B cell (primary cell): ENCODE data around the gene EIF2B2. TPM values are rescaled to one million over a fixed set of nuclear protein-coding genes. Genes with fewer than 3 reads are reported as not detected.

Experiments
- ATAC-seq: fragments of 200-7000 bp; cut with Tn5 transposase; one replicate; pipeline ENCODE4 v1.10.0; 2021; ENCODE audit warnings: low read depth, mild to moderate bottlenecking, moderate number of reproducible peaks, moderate library complexity
- CTCF ChIA-PET: fragments of 350-600 bp; sonication (Branson Sonifier 250); formaldehyde crosslinking; loops from one replicate; lab custom pipeline; 2021; ENCODE audit warnings: antibody characterized with exemption, inconsistent platforms; lab: Charles Lee
- POLR2A ChIA-PET: fragments of 350-600 bp; sonication (Branson Sonifier 250); formaldehyde crosslinking; loops from one replicate; lab custom pipeline; 2021; ENCODE audit warnings: antibody characterized with exemption; lab: Charles Lee
- DNase-seq: peaks from one replicate; pipeline ENCODE4 v3.0.0; 2013
- H2AFZ ChIP-seq: 2 replicates; pipeline ENCODE4 v1.6.1; 2012; ENCODE audit warnings: mild to moderate bottlenecking, low read depth, low read length; ENCODE audit not compliant: insufficient read depth, poor library complexity, severe bottlenecking
- H3K27ac ChIP-seq, 2 donors: 1 replicate in 1 of 2; 2 replicates in 1 of 2; pipeline ENCODE4 v1.5.1; 2012 to 2013; ENCODE audit warnings: low read length in 2 of 2, mild to moderate bottlenecking in 2 of 2, moderate library complexity in 1 of 2
- H3K27me3 ChIP-seq, 4 experiments: fragments of 200-600 bp in 1 of 4; sonication (generic) in 1 of 4; replicated peaks in 1 of 4; 1 replicate in 2 of 4; 2 replicates in 2 of 4; pipeline versions ENCODE4 v1.6.1 to v1.7.0; 2013 to 2016; ENCODE audit warnings: low read length in 3 of 4, mild to moderate bottlenecking in 2 of 4, mixed read lengths in 1 of 4, moderate library complexity in 1 of 4; ENCODE audit not compliant: insufficient read depth in 4 of 4, control insufficient read depth in 3 of 4; ENCODE audit errors: control extremely low read depth in 1 of 4
- H3K36me3 ChIP-seq, 2 experiments: replicated peaks in 1 of 2; 1 replicate in 1 of 2; 2 replicates in 1 of 2; pipeline versions ENCODE4 v1.6.1 to v1.7.1; 2013; ENCODE audit warnings: low read length in 1 of 2; ENCODE audit not compliant: insufficient read depth in 2 of 2, control insufficient read depth in 1 of 2; ENCODE audit errors: control extremely low read depth in 1 of 2, extremely low read depth in 1 of 2
- H3K4me1 ChIP-seq, 2 donors: fragments of 200-600 bp in 1 of 2; sonication (generic) in 1 of 2; 1 replicate in 1 of 2; 2 replicates in 1 of 2; pipeline versions ENCODE4 v1.5.1 to v1.6.1; 2013 to 2017; ENCODE audit warnings: low read length in 2 of 2; ENCODE audit not compliant: control insufficient read depth in 2 of 2, insufficient read depth in 2 of 2
- H3K4me2 ChIP-seq: replicated peaks from 2 replicates; pipeline ENCODE3; 2012; ENCODE audit warnings: mild to moderate bottlenecking, low read depth, low read length; ENCODE audit not compliant: poor library complexity, severe bottlenecking
- H3K4me3 ChIP-seq, 5 experiments: fragments of 200-600 bp in 1 of 5; sonication (generic) in 1 of 5; 1 replicate in 3 of 5; 2 replicates in 2 of 5; pipeline versions ENCODE4 v1.5.1 to v1.7.0; 2011 to 2016; ENCODE audit warnings: low read length in 4 of 5, mild to moderate bottlenecking in 4 of 5, low read depth in 2 of 5, control low read depth in 1 of 5, moderate library complexity in 1 of 5; ENCODE audit not compliant: insufficient read depth in 1 of 5; ENCODE audit errors: control extremely low read depth in 1 of 5, extremely low read depth in 1 of 5
- H3K79me2 ChIP-seq: fragments of 200-600 bp; sonication (generic); one replicate; pipeline ENCODE4 v1.6.0; 2016; ENCODE audit warnings: low read length; ENCODE audit not compliant: control insufficient read depth, insufficient read depth
- H3K9ac ChIP-seq: fragments of 200-600 bp; sonication (generic); 2 replicates; pipeline ENCODE4 v1.6.1; 2017; ENCODE audit warnings: mild to moderate bottlenecking, low read length, moderate library complexity
- H3K9me3 ChIP-seq, 3 donors: one replicate each; pipeline versions ENCODE4 v1.6.1 to v1.7.1; 2013; ENCODE audit warnings: low read length in 2 of 3; ENCODE audit not compliant: control insufficient read depth in 2 of 3, insufficient read depth in 1 of 3; ENCODE audit errors: control extremely low read depth in 1 of 3
- H4K20me1 ChIP-seq: 2 replicates; pipeline ENCODE4 v1.6.0; 2012; ENCODE audit warnings: mild to moderate bottlenecking, low read length; ENCODE audit not compliant: insufficient read depth, control insufficient read depth, poor library complexity, severe bottlenecking
- H3K27ac Mint-ChIP-seq: one replicate; pipeline ENCODE4 v1.8.0; 2021; ENCODE audit warnings: mixed read lengths
- H3K27me3 Mint-ChIP-seq: one replicate; pipeline ENCODE4 v1.8.0; 2021; ENCODE audit warnings: mixed read lengths
- H3K4me1 Mint-ChIP-seq: one replicate; pipeline ENCODE4 v1.8.0; 2021; ENCODE audit warnings: mixed read lengths
- H3K4me3 Mint-ChIP-seq: one replicate; pipeline ENCODE4 v1.8.0; 2021; ENCODE audit warnings: mixed read lengths
- H3K9me3 Mint-ChIP-seq: one replicate; pipeline ENCODE4 v1.8.0; 2022; ENCODE audit warnings: mixed read lengths; ENCODE audit not compliant: insufficient read depth
- CTCF ChIP-seq: fragments of 200-600 bp; IDR thresholded peaks from one replicate; pipeline ENCODE4 v1.8.0; 2022; ENCODE audit warnings: antibody characterized with exemption, mild to moderate bottlenecking
- EZH2 ChIP-seq: IDR thresholded peaks from 2 replicates; pipeline ENCODE4 v1.6.1; 2012; ENCODE audit warnings: borderline replicate concordance, low read depth, mild to moderate bottlenecking, moderate library complexity, low read length; ENCODE audit not compliant: insufficient read depth, poor library complexity, severe bottlenecking
- WGBS: methylation state at CpG from one replicate; pipeline ENCODE4 v1.1.5; 2013; ENCODE audit warnings: missing lambda C conversion rate; ENCODE audit not compliant: insufficient coverage; 5-methylcytosine and 5-hydroxymethylcytosine counted together
- intact Hi-C: fragments of 100-400 bp; cut with micrococcal nuclease; formaldehyde crosslinking; loops from one replicate; pipeline ENCODE4 v1.10.0; 2022
- polyA plus RNA-seq: library from polyadenylated mRNA; depleted of rRNA; stranded (reverse); fragments of >200 nt; gene quantifications from 2 replicates; pipeline ENCODE4 v1.2.3, GENCODE V29; 2012
- total RNA-seq, 2 donors: library from RNA; stranded (reverse); fragments of 120-200 nt in 1 of 2; gene quantifications; 1 replicate in 1 of 2; 2 replicates in 1 of 2; pipeline versions ENCODE4 v1.2.3 to v1.2.4, GENCODE V29; 2013 to 2022

Gene EIF2B2
- total and polyA plus RNA-seq, 2 donors (not counting 1 experiment from before 2014, with no cell fraction given), result 25.5 to 27.6 TPM

- Histone ChIP-seq H3K4me2 (no peak overlapping the region), H3K4me3 (no peak overlapping the region), H3K36me3 (peaks cover 6 to 57% of the 10 kb centered on the region in 2 experiments), H3K27me3 (no peaks in the 10 kb centered on the region), H3K27ac (no peak overlapping the region), H4K20me1 (no peaks in the 10 kb centered on the region), H3K4me1 (no peaks in the 10 kb centered on the region), H3K79me2 (no peaks in the 10 kb centered on the region), H2AFZ (no peak overlapping the region), H3K9me3 (no peaks in the 10 kb centered on the region), H3K9ac (no peak overlapping the region)
- ChIA-PET POLR2A (no interaction called here), CTCF (interaction anchor here (1.6 kb wide), 1 partner anchor 10 kb away, joined by 4 read pairs; no protein-coding TSS in a partner anchor)
- DNase-seq (no peak), ATAC-seq (no peak)
- Mint-ChIP-seq H3K9me3 (no peaks in the 10 kb centered on the region), H3K27me3 (no peaks in the 10 kb centered on the region), H3K4me3 (no peak overlapping the region), H3K27ac (peak overlapping the region; percentile 43), H3K4me1 (no peaks in the 10 kb centered on the region)
- intact Hi-C loops, result no loop called here
- no peak for TF ChIP-seq CTCF
- no peak for TF ChIP-seq EZH2
- WGBS, result 100% methylated on average over 5 of the region's 6 CpGs
Observed at GRCh38 chr14:75013290-75013689, 10.6 kb downstream of the EIF2B2 start.

- Mint-ChIP-seq H3K27me3 (no peaks in the 10 kb centered on the region), H3K9me3 (no peaks in the 10 kb centered on the region), H3K4me1 (no peaks in the 10 kb centered on the region), H3K27ac (no peak overlapping the region), H3K4me3 (no peak overlapping the region)
- ATAC-seq (no peak), DNase-seq (no peak)
- TF ChIP-seq EZH2 (no peak), CTCF (no peak)
- H3K36me3 ChIP-seq, result peaks cover 7 to 48% of the 10 kb centered on the region in 2 experiments
- H4K20me1 ChIP-seq, result no peaks in the 10 kb centered on the region
- intact Hi-C loops, result no loop called here
- H3K27ac ChIP-seq, result no peak overlapping the region
- H3K9ac ChIP-seq, result no peak overlapping the region
- H3K4me3 ChIP-seq, result no peak overlapping the region
- no peaks in the 10 kb centered on the region for H3K27me3 ChIP-seq
- CTCF ChIA-PET, result no interaction called here
- 86% methylated on average over 1 of the region's 5 CpGs for WGBS
- no peaks in the 10 kb centered on the region for H3K9me3 ChIP-seq
- no peak overlapping the region for H2AFZ ChIP-seq
- H3K79me2 ChIP-seq, result no peaks in the 10 kb centered on the region
- POLR2A ChIA-PET, result no interaction called here
- no peaks in the 10 kb centered on the region for H3K4me1 ChIP-seq
- no peak overlapping the region for H3K4me2 ChIP-seq
Observed at GRCh38 chr14:75015496-75015895, 12.8 kb downstream of the EIF2B2 start.
